ENCODE data around the gene TNFSF8. TPM values are rescaled to one million over a fixed set of nuclear protein-coding genes. Genes with fewer than 3 reads are reported as not detected.

Gene TNFSF8
- total and polyA plus RNA-seq, 2 of the 8 experiments (the other 6 are each of a cell fraction or from before 2014, with no cell fraction given), result not detected

DNA sequence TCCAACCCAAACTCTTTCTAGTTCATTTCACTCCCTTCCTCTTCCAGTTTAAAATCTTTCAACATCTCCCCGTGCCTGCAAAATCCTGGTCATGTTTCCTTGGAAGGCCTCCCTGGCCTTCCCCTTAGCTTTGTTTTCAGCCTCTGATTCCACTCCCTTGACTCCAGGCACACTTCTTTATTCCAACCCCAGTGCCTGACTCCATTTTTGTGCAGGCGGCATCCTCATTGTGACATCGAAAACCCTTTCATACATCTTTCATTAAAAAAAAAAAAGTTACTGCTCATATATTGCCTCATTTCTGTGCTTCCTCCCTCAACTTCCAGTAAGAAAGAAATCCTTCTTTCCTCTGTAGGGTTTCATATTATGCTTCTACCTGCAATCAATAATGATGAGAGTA lies 7.1 kb upstream of the TNFSF8 start (continued):
- TF ChIP-seq, protein P1, sequence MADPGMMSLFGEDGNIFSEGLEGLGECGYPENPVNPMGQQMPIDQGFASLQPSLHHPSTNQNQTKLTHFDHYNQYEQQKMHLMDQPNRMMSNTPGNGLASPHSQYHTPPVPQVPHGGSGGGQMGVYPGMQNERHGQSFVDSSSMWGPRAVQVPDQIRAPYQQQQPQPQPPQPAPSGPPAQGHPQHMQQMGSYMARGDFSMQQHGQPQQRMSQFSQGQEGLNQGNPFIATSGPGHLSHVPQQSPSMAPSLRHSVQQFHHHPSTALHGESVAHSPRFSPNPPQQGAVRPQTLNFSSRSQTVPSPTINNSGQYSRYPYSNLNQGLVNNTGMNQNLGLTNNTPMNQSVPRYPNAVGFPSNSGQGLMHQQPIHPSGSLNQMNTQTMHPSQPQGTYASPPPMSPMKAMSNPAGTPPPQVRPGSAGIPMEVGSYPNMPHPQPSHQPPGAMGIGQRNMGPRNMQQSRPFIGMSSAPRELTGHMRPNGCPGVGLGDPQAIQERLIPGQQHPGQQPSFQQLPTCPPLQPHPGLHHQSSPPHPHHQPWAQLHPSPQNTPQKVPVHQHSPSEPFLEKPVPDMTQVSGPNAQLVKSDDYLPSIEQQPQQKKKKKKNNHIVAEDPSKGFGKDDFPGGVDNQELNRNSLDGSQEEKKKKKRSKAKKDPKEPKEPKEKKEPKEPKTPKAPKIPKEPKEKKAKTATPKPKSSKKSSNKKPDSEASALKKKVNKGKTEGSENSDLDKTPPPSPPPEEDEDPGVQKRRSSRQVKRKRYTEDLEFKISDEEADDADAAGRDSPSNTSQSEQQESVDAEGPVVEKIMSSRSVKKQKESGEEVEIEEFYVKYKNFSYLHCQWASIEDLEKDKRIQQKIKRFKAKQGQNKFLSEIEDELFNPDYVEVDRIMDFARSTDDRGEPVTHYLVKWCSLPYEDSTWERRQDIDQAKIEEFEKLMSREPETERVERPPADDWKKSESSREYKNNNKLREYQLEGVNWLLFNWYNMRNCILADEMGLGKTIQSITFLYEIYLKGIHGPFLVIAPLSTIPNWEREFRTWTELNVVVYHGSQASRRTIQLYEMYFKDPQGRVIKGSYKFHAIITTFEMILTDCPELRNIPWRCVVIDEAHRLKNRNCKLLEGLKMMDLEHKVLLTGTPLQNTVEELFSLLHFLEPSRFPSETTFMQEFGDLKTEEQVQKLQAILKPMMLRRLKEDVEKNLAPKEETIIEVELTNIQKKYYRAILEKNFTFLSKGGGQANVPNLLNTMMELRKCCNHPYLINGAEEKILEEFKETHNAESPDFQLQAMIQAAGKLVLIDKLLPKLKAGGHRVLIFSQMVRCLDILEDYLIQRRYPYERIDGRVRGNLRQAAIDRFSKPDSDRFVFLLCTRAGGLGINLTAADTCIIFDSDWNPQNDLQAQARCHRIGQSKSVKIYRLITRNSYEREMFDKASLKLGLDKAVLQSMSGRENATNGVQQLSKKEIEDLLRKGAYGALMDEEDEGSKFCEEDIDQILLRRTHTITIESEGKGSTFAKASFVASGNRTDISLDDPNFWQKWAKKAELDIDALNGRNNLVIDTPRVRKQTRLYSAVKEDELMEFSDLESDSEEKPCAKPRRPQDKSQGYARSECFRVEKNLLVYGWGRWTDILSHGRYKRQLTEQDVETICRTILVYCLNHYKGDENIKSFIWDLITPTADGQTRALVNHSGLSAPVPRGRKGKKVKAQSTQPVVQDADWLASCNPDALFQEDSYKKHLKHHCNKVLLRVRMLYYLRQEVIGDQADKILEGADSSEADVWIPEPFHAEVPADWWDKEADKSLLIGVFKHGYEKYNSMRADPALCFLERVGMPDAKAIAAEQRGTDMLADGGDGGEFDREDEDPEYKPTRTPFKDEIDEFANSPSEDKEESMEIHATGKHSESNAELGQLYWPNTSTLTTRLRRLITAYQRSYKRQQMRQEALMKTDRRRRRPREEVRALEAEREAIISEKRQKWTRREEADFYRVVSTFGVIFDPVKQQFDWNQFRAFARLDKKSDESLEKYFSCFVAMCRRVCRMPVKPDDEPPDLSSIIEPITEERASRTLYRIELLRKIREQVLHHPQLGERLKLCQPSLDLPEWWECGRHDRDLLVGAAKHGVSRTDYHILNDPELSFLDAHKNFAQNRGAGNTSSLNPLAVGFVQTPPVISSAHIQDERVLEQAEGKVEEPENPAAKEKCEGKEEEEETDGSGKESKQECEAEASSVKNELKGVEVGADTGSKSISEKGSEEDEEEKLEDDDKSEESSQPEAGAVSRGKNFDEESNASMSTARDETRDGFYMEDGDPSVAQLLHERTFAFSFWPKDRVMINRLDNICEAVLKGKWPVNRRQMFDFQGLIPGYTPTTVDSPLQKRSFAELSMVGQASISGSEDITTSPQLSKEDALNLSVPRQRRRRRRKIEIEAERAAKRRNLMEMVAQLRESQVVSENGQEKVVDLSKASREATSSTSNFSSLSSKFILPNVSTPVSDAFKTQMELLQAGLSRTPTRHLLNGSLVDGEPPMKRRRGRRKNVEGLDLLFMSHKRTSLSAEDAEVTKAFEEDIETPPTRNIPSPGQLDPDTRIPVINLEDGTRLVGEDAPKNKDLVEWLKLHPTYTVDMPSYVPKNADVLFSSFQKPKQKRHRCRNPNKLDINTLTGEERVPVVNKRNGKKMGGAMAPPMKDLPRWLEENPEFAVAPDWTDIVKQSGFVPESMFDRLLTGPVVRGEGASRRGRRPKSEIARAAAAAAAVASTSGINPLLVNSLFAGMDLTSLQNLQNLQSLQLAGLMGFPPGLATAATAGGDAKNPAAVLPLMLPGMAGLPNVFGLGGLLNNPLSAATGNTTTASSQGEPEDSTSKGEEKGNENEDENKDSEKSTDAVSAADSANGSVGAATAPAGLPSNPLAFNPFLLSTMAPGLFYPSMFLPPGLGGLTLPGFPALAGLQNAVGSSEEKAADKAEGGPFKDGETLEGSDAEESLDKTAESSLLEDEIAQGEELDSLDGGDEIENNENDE (IDR thresholded peaks at IDR 0.05; ENCODE audit: insufficient replicate concordance, low read length), result no peak
- no peak for TF ChIP-seq SUZ12 (IDR thresholded peaks at IDR 0.05; ENCODE audit: low read length)
- TF ChIP-seq RBBP5 (IDR thresholded peaks at IDR 0.05; ENCODE audit: borderline replicate concordance, low read depth, low read length), result no peak
- TF ChIP-seq SIX5 (IDR thresholded peaks at IDR 0.05; ENCODE audit: low read depth, low read length), result no peak
- no peak for TF ChIP-seq HDAC2 (IDR thresholded peaks at IDR 0.05; ENCODE audit: borderline replicate concordance in 1 of 2, low read depth in 2 of 2, low read length in 2 of 2)
- no peak for TF ChIP-seq RXRA (IDR thresholded peaks at IDR 0.05; ENCODE audit: insufficient read depth, low read depth, low read length)
- no peak for TF ChIP-seq CBX8 (IDR thresholded peaks at IDR 0.05; ENCODE audit: borderline replicate concordance, low read depth, low read length)
- no peak for TF ChIP-seq CEBPB (IDR thresholded peaks at IDR 0.05; ENCODE audit: low read depth, low read length)
- no peak for TF ChIP-seq TCF12 (IDR thresholded peaks at IDR 0.05; ENCODE audit: low read depth, low read length)
- no peak for TF ChIP-seq EP300 (IDR thresholded peaks at IDR 0.05; ENCODE audit: borderline replicate concordance in 1 of 2, low read depth in 2 of 2, low read length in 2 of 2)

Measured in H1 (cell line).